ENCODE data around the gene MRPL52. TPM values are rescaled to one million over a fixed set of nuclear protein-coding genes. Genes with fewer than 3 reads are reported as not detected.

Gene MRPL52
- total RNA-seq, 1 experiment from 2014 or later, result 89.5 TPM

GRCh38 chr14:22846811-22847307, 17.2 kb downstream of the MRPL52 start:
- Histone ChIP-seq H3K4me3 (ENCODE audit: low read depth in 2 of 2, low read length in 2 of 2) (no peak overlapping the region), H3K27ac (ENCODE audit: low read length) (no peak overlapping the region), H3K27me3 (ENCODE audit: control insufficient read depth, insufficient read depth, low read length) (no peaks in the 10 kb centered on the region), H3K9me3 (ENCODE audit: control insufficient read depth, insufficient read depth, low read depth, low read length) (no peaks in the 10 kb centered on the region), H3K36me3 (ENCODE audit: control insufficient read depth, insufficient read depth, low read length) (no peaks in the 10 kb centered on the region), H3K4me1 (ENCODE audit: control insufficient read depth, insufficient read depth, low read length) (no peaks in the 10 kb centered on the region)
- TF ChIP-seq POLR2AphosphoS5 (IDR thresholded peaks at IDR 0.05; ENCODE audit: low read depth, low read length) (no peak), TCF7L2 (IDR thresholded peaks at IDR 0.05; ENCODE audit: low read depth, low read length) (no peak), CTCF (IDR thresholded peaks at IDR 0.05) (no peak), SIN3A (IDR thresholded peaks at IDR 0.05; ENCODE audit: borderline replicate concordance, insufficient read depth, low read depth, low read length) (no peak), REST (IDR thresholded peaks at IDR 0.05; ENCODE audit: insufficient read depth in 1 of 2, low read depth in 2 of 2, low read length in 1 of 2) (no peak)
- ATAC-seq (no peak), DNase-seq (ENCODE audit: low read depth, low spot score) (no peak)
- ChIA-PET POLR2A (no interaction called here), CTCF (no interaction called here)
- intact Hi-C loops (cut with micrococcal nuclease; ENCODE audit: unreplicated experiment), result no loop called here
- in situ Hi-C loops (cut with HindIII; ENCODE audit: low pct_unique_long_range_greater_than_20kb, low sequenced_read_pairs), result no loop called here
- TSS peak; percentile 83 for BruUV-seq (replicated peaks)

- TF ChIP-seq SIN3A (IDR thresholded peaks at IDR 0.05; ENCODE audit: borderline replicate concordance, insufficient read depth, low read depth, low read length) (no peak), REST (IDR thresholded peaks at IDR 0.05; ENCODE audit: insufficient read depth in 1 of 2, low read depth in 2 of 2, low read length in 1 of 2) (no peak), TCF7L2 (IDR thresholded peaks at IDR 0.05; ENCODE audit: low read depth, low read length) (no peak), POLR2AphosphoS5 (IDR thresholded peaks at IDR 0.05; ENCODE audit: low read depth, low read length) (no peak), CTCF (IDR thresholded peaks at IDR 0.05) (no peak)
- BruUV-seq (replicated peaks), result no TSS peak
- in situ Hi-C loops (cut with HindIII; ENCODE audit: low pct_unique_long_range_greater_than_20kb, low sequenced_read_pairs), result no loop called here
- CTCF ChIA-PET, result interaction anchor here (0.5 kb wide), 1 partner anchor 276 kb away, joined by 3 read pairs; no protein-coding TSS in a partner anchor
- Histone ChIP-seq H3K9me3 (ENCODE audit: control insufficient read depth, insufficient read depth, low read depth, low read length) (no peaks in the 10 kb centered on the region), H3K4me1 (ENCODE audit: control insufficient read depth, insufficient read depth, low read length) (no peaks in the 10 kb centered on the region), H3K36me3 (ENCODE audit: control insufficient read depth, insufficient read depth, low read length) (no peaks in the 10 kb centered on the region), H3K27me3 (ENCODE audit: control insufficient read depth, insufficient read depth, low read length) (no peaks in the 10 kb centered on the region), H3K4me3 (ENCODE audit: low read depth in 2 of 2, low read length in 2 of 2) (no peak overlapping the region), H3K27ac (ENCODE audit: low read length) (no peak overlapping the region)
- ATAC-seq (no peak), DNase-seq (ENCODE audit: low read depth, low spot score) (no peak)
- POLR2A ChIA-PET, result no interaction called here
- intact Hi-C loops (cut with micrococcal nuclease; ENCODE audit: unreplicated experiment), result no loop called here
These were observed 18.1 kb downstream of the MRPL52 start for GRCh38 chr14:22847661-22848341.
